HG02943 (cell line): ENCODE data around the gene KDM2A.
A peak's percentile ranks its signal among the peaks of the same experiment; 100 is the strongest.
"Not testable (repeated sequence)": the region's sequence is repeated elsewhere in the genome, so short reads cannot be mapped to it uniquely, and the experiment has no call there.

ENCODE experiments used
- ATAC-seq: cut with Tn5 transposase; IDR thresholded peaks from one replicate; pipeline ENCODE4 v1.9.1; 2021; ENCODE audit warnings: mild to moderate bottlenecking, low read depth, moderate library complexity; ENCODE audit not compliant: unreplicated experiment

Gene KDM2A

DNA sequence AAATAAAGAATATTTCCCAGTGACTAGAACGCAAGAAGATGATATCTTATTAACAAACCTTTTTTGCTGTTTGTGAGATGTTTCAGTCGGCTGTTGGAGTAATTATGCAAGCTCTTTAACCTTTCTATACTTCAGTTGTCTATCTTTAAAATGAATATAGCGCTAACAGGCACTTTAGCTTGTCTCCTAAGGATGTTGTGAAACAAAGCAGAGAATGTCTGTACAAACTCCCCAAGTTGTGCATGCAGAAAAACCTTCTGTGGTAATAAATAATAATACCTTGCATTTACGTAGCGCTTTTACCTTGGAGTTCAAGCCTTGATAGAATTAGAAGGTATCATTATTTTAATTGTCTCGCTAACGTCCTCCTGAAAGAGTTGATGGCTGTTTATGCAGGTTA is 1.9 kb upstream of the KDM2A start:
- ATAC-seq = no peak

DNA sequence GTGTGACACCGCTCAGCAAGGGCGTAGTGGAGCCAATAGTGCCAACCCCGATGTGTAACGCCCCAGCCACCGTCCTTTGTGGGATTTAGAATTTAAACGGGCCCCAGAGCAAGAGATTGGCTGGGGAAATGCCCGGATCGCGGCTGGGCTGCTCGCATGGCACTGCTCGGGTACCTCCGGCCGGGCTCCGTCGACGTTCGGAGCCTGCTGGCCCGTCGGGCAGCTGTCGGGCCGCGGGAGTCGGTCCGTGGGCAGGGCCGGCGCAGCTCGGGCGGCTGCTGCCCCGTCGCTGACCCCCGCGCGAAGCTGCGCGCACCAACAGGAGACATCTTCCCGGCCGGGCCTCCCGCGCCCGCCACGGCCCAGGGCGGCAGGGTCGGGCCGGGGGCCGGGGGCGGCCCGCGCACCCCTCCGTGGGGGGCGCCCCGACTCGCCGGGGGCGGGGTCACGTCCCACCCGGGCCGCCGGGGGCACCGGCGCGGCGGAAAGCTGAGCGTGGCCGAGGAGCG is 1.3 kb upstream of the KDM2A start:
- ATAC-seq = no peak

DNA sequence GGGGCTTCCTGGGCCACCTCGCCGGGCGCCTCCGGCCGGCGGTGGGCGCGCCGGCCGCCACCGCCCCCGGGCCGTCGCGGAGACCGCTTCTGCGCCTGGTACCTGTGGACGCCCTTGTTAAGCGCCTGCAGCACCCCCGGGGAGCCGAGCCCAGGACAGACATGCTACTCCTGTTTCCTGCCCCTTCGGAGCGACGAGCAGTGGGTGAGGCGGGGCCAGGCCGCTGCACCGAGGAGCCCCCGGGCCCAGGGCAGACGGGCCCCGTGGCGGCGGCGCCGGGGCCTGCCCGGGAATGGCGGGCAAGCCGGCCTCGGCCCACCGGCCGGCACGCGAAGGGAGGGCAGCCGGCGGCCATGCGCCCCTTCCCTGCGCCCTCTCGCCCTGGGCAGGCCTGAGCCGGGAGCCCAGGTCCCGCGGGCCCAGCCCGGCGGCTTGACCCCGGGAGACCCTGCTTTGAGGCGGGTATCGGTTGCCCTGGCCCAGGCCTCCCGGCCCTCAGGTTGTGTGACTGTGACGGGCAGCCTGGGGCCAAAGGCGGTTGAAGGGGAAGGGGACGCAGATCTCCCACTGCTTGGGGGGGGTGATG is 789 bp upstream of the KDM2A start:
- ATAC-seq = peak; percentile 27

DNA sequence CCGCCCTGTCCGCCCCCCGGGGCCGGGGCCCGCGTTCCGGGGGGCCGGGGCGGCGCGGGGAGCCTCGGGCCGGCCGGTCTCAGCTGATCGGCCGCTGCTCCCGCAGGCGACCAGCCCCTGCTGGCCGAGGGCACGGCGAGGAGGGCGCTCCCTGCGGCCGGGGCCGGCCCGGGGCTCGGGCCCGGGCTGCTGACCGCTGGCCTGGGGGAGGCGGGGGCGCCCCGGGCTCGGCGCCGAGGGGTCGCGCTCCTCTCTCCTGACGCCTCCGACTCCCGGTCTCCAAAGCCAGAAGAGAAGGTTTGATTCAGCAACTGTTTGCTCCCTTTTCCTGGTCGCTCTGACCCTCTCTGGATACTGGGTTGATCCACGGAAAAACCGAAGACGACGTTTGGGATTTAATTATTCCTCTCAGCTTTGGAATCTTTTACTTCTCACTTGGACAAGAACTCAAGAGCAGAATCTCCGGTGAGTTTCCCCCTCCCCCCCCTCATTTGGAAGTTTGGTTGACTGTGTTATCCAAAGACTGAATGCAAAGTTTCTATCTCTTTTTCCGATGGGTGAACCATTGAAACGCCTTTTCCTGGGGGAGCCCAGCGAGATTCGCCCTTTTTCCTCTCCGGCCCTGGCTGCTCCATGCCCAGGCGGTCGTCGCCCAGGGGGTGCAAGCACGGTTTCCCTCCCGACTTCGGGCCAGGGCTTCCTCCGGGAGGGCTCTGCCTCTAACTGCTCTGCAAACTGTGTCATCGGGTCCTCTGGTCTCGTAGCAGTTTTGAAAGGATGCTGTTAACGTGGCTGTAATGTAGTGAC is 725 bp downstream of the KDM2A start:
- ATAC-seq = peak; percentile 13

DNA sequence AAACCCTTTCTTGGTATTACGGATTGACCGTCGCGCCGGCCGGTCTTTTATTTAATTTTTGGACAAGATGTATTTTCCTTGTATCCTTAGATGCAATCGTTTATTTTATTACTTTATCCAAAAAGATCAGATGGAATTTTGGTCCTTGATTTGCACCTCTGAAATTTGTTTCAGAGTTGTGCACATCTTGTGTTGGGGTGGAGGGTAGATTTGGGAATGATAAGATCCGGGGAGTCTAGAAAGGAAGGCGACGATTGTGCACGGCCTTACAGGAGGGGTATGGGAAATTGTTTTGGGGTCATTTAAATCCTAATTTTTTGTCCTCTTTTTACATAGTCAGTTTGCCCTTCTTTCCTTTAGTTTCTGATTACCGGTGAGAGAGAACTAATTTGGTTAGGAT is 1.4 kb downstream of the KDM2A start:
- ATAC-seq = no peak

DNA sequence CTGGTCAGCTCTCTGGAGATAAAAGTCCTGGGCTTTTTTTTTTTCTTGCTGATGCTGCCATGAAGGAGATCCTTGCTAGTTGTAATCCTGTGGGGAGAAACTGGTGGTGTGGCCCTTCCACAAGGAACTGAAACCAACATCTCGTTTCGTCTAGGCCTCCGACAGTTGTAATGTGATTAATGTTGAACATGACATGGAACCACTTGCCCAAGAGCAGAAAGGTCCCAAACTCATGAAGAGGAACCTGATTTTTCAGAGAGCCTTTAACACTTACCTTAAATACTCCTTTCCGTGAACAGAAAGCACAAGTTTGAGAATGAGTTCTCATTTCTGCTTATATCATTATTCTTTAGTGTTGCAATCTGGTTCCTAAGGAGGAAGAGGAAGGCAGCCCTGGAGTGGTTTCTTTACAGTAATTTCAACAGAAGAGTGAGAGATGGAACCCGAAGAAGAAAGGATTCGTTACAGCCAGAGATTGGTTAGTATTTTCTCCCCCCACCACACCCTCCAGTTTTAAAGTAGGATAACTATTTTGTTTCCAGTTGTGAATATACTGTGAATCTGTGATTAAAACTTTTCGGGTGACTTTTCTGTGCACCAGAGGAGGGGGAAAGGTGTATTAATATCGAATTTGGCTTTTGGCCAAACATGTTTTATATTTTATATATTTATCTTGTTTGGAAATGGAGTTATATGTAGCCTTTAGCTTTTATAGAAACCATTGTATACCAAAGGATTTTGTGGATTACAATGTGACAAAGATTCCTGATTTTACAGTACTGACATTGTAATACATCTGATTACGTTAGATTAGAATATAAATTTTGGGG is 2.0 kb downstream of the KDM2A start:
- ATAC-seq = no peak

DNA sequence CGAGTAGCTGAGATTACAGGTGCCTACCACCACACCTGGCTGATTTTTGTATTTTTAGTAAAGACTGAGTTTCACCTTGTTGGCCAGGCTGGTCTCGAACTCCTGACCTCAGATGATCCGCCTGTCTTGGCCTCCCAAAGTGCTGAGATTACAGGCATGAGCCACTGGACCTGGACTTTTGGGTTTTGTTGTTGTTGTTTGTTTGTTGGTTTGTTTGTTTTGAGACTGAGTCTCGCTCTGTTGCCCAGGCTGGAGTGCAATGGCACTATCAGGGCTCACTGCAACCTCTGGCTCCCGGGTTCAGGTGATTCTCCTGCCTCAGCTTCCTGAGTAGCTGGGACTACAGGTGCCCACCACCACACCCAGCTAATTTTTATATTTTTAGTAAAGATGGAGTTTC is 4.7 kb downstream of the KDM2A start:
- ATAC-seq = not testable (repeated sequence)

DNA sequence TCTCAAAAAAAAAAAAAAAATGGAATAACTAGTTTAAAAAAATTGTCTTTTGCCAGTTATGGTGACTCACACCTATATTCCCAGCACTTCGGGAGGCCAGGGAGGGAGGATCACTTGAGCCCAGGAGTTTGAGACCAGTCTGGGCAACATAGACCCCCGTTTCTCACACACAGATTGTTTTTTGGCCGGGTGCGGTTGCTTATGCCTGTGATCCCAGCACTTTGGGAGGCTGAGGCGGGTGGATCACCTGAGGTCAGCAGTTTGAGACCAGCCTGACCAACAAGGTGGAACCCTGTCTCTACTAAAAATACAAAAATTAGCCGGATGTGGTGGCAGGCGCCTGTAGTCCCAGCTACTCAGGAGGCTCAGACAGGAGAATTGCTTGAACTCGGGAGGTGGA is 7.2 kb downstream of the KDM2A start:
- not testable (repeated sequence) for ATAC-seq

DNA sequence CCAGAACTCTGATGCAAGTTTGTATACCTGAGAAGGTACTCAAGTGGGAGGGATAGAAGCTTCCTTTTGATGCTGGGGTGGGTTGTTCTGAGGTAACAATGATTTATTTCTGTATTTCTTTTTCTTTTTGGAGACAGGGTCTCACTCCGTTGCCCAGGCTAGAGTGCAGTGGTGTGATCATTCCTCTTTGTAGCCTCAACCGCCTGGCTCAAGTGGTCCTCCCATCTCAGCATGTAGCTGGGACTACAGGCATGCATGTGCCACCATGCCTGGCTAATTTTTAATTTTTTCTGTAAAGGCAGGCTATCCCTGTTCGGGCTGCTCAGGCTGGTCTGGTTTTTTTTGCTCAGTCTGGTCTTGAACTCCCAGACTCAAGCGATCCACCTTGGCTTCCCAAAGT is 7.9 kb downstream of the KDM2A start:
- ATAC-seq = no peak

DNA sequence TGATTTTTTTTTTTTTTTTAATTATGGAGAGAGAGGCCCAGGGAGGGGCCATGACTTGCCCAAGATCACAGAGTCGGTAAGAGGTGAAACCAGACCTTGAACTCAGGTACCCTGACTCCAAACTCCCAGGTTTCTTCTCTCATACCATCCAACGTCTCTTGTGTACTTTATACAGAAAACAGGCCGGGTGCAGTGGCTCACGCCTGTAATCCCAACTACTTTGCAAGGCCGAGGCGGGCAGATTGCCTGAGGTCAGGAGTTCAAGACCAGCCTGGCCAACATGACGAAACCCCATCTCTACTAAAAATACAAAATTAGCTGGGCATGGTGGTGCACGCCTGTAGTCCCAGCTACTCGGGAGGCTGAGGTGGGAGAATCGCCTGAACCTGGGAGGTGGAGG is 11.8 kb downstream of the KDM2A start:
- ATAC-seq = not testable (repeated sequence)

DNA sequence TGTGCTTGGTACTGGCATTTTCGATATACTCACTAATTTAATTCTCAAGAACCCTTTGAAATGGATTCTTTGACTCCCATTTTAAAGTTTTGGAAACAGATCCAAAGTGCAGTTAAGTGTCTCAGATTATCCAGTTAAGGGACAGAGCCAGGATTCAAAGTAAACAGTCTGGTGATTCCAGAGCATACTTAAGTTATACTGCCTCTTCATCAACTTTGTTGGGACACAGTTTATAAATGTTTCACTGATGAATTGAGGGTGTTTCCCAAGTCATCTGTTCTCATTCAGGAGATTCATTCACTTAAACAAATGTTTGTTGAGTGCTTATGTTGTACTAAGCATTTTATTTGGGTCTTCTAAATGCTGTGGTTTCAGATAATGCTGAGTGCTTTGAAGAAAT is 17.1 kb downstream of the KDM2A start:
- ATAC-seq = no peak

DNA sequence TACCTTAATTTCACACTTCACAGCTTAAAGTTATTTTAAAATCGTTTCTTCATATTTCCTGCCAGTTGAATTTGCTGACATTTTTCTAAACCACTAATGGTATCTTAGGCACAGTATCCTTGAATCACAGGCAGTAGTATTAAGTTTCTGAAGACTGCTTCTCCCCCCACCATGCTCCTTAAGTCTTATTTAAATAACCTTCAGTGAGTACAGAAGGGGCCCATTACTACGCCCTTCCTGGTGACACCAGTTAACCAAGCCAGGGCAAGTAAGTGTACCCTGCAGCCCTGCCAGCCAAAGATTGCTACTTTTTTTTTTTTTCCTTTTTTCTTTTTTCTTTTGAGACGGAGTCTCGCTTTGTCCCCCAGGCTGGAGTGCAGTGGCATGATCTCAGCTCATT is 19.9 kb downstream of the KDM2A start:
- ATAC-seq = no peak

DNA sequence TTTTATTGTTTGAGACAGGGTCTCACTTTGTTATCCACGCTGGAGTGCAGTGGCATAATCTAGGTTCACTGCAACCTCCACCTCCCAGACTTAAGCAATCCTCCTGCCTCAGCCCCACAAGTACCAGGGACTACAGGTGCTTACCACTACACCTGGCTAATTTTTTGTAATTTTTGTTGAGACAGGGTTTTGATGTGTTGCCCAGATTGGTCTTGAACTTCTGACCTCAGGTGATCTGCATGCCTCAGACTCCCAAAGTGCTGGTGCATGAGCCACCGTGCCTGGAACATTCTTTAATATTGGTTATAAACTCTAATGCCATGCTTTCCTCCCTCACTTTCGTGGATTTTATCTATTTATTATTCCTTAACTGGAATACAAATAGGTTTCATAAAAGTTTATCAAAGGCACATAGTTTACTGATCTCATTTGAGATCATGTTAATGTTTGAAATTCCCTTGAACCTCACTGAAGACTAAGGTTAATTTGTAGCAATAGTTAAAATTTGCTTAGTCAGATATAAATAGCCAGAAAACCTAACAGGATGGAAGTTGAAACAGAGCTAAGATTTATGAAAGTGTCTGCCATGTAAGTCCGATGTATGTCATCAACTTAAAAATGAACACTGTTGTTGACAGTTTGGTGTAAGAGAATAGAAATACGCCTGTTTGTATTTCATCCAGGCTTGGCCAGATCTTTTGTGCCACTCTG is 27.6 kb downstream of the KDM2A start:
- no peak for ATAC-seq

DNA sequence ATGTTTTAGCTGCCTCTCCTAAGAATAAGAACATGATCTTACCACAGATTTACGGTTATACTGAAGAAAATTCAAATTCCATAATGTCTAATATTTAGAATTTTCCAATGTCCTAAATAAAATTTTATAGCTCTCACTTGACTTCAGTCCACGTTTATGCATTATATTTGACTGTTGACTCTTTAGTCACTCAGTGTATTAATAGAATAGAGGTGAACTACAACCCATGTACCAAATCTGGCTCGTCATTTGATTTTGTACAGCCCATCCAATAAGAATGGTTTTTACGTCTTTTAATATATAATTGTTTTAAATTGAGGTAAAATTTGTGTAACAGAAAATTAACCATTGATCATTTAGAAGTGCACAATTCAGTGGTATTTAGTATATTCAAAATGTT is 34.9 kb downstream of the KDM2A start:
- ATAC-seq = no peak

DNA sequence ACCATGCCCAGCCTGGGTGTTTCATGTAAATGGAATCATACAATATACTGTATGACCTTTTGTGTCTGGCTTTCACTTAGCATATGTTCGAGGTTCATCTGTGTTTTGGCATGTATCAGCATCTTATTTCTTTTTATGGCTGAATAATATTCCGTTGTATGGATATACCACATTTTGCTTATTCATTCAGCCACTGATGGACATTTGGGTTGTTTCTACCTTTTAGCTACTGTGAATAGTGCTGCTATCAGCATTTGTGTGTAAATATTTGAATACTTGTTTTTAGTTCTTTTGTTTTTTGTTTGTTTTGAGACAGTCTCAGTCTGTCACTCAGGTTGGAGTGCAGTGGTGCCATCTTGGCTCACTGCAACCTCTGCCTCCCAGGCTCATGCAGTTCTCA is 35.7 kb downstream of the KDM2A start:
- no peak for ATAC-seq

DNA sequence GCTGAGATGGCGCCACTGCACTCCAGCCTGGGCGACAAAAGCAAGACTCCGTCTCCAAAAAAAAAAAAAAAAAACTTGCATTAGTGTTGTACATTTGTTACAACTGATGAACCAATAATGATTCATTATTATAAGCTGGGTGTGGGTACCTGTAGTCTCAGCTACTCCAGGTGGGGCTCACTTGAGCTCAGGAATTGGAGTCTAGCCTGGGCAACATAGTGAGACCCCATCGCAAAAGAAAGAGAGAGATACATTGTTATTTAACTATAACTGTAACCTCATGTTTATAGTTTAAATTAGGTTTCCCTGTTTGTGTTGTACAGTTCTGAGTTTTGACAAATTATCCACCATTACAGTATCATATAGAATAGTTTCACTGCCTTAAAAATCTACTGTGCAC is 38.6 kb downstream of the KDM2A start:
- no peak for ATAC-seq

DNA sequence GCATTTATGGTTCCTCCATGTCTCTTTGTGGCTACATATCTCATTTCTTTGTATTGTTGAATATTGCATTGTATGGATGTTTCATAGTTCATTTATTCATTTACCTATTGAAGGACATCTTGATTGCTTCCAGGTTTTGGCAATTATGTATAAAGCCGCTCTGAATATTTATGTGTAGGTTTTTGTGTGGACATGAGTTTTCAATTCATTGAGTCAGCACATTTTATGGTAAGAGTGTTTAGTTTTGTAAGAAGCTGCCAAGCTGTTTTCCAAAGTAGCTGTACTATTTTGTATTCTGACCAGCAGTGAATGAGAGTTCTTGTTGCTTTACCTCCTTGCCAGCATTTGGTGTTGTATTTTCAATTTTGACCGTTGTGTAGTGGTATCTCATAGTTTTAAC is 39.2 kb downstream of the KDM2A start:
- no peak for ATAC-seq

DNA sequence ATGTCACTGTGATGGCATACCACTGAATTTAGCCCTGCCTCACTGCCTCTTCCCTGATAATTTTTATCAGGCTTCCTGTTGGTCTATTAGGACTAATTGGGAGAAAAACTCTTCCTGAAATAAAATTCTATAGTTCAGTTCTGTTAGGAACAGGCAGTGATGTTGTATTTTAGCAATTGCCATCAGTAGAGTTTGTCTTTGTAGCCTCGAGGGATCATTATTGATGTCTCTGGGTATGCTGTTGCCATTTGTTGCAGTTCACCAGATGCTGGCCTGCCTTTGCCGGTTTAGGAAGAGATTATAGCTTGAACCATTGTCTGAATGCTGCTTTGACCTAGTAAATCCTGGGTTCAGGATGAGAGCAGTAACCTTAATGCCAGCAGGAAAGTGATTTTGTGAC is 41.0 kb downstream of the KDM2A start:
- no peak for ATAC-seq

DNA sequence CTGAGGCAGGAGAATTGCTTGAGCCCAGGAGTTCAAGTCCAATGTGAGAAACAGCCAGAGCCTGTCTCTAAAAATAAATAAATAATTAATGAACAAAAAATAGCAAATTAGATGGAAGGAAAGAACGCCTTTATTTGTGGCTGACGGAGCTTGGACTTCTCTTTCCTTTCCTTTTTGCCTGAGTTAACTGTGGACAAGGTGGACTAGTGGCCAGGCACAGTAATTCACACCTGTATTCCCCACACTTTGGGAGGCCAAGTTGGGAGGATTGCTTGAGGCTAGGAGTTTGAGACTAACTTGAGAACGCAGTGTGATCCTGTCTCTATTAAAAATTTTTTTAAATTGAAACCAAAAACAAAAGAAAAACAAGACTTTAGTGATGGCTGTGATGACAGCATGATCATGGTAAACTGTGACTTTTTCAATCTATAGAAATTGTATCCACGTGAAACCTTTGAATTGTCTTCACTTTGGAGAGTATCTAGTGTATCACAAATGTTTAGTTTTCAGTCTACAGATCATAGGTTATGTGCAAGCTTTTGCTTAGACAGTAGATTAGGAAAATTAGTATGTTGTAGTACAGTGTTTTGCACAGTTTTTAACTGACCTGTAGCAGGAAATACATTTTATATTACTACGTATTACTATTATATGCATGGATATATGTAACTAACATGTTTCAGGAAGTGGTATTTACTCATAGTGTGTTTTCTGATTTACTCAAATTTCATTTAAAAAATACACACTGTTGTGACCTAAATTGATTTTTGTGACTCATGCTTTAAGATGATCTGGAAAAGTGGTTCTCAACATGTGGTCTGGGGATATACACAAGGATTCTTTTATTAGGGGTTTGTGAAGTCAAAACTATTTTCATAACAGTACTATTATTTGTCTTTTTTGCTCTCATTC is 42.1 kb downstream of the KDM2A start:
- ATAC-seq = no peak

DNA sequence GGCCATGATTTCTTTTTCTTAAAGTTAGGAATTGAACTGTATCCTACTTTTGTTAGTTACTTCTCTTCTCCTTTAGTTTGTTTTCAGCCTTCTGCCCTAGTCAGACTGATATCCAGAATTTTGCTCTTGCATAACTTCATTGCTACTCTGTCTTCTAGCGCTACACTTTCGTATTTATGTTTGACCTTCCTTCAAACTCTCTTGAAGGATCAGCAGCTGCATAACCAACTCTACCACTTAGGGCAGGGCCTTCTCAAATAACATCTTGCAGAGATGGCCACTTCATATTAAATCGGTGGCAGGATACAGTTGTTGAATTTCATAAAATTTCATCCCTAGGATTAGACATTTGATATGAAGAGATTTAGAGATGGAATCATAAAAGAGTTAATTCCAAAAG is 43.9 kb downstream of the KDM2A start:
- no peak for ATAC-seq
